ENCODE data around the gene STK32B. TPM values are rescaled to one million over a fixed set of nuclear protein-coding genes. Genes with fewer than 3 reads are reported as not detected.

STK32B gene
- total RNA-seq, 2 experiments from 2014 or later: not detected

- Histone ChIP-seq H3K36me3 (ENCODE audit: insufficient read depth, low read length) (no peaks in the 10 kb centered on the region), H3K9me2 (ENCODE audit: insufficient read depth, low read length) (no peaks in the 10 kb centered on the region), H3K4me1 (ENCODE audit: insufficient read depth, low read length, poor library complexity, severe bottlenecking) (no peaks in the 10 kb centered on the region), H3K4me3 (ENCODE audit: low read depth, low read length, poor library complexity, severe bottlenecking) (no peak overlapping the region), H2AFZ (ENCODE audit: low read length) (no peak overlapping the region), H3K4me2 (ENCODE audit: low read length) (no peak overlapping the region), H4K20me1 (ENCODE audit: insufficient read depth, low read length) (no peaks in the 10 kb centered on the region), H3K79me2 (ENCODE audit: insufficient read depth, low read depth, low read length) (no peaks in the 10 kb centered on the region), H3K27ac (ENCODE audit: low read depth, low read length, poor library complexity, severe bottlenecking) (no peak overlapping the region), H3K9me3 (ENCODE audit: low read length) (no peaks in the 10 kb centered on the region)
- no peak for DNase-seq (ENCODE audit: low spot score)
- TF ChIP-seq EZH2phosphoT487 (IDR thresholded peaks at IDR 0.05; ENCODE audit: borderline replicate concordance, low read depth, low read length) (no peak), CTCF (conservative IDR thresholded peaks at IDR 0.05; ENCODE audit: low read length) (no peak)
- intact Hi-C loops (cut with micrococcal nuclease; ENCODE audit: unreplicated experiment): no loop called here
- POLR2A ChIA-PET: no interaction called here
- BruUV-seq (replicated peaks): no TSS peak
- CTCF ChIA-PET (ENCODE audit: unreplicated experiment): no interaction called here
These were observed 154.9 kb downstream of the STK32B start for GRCh38 chr4:5206016-5206790.

GRCh38 chr4:5209862-5210261 lies 158.6 kb downstream of the STK32B start:
- ChIA-PET POLR2A (no interaction called here), CTCF (ENCODE audit: unreplicated experiment) (no interaction called here)
- intact Hi-C loops (cut with micrococcal nuclease; ENCODE audit: unreplicated experiment): no loop called here

More at GRCh38 chr4:5209862-5210261, 158.6 kb downstream of the STK32B start:
- Histone ChIP-seq H3K9me2 (ENCODE audit: insufficient read depth, low read length) (0 out of 2 replicates have a peak, but pooled peaks cover 2% of the 10 kb centered on the region), H3K4me2 (ENCODE audit: low read length) (no peak overlapping the region), H3K27ac (ENCODE audit: low read depth, low read length, poor library complexity, severe bottlenecking) (no peak overlapping the region), H3K79me2 (ENCODE audit: insufficient read depth, low read depth, low read length) (no peaks in the 10 kb centered on the region), H3K4me3 (ENCODE audit: low read depth, low read length, poor library complexity, severe bottlenecking) (no peak overlapping the region), H3K4me1 (ENCODE audit: insufficient read depth, low read length, poor library complexity, severe bottlenecking) (no peaks in the 10 kb centered on the region), H3K36me3 (ENCODE audit: insufficient read depth, low read length) (no peaks in the 10 kb centered on the region), H4K20me1 (ENCODE audit: insufficient read depth, low read length) (no peaks in the 10 kb centered on the region), H2AFZ (ENCODE audit: low read length) (no peak overlapping the region), H3K9me3 (ENCODE audit: low read length) (no peaks in the 10 kb centered on the region)
- no peak for DNase-seq (ENCODE audit: low spot score)
- no peak for TF ChIP-seq EZH2phosphoT487 (IDR thresholded peaks at IDR 0.05; ENCODE audit: borderline replicate concordance, low read depth, low read length)
- TF ChIP-seq CTCF (conservative IDR thresholded peaks at IDR 0.05; ENCODE audit: low read length): no peak
- no TSS peak for BruUV-seq (replicated peaks)
